HepG2 (cell line): ENCODE data around the gene PTPN22. TPM values are rescaled to one million over a fixed set of nuclear protein-coding genes. Genes with fewer than 3 reads are reported as not detected.

ENCODE experiments used
- ATAC-seq: fragments of 200-7000 bp; cut with Tn5 transposase; 3 replicates; pipeline ENCODE4 v1.9.1; 2020; ENCODE audit warnings: mild to moderate bottlenecking, moderate library complexity
- BruUV-seq: library from RNA; stranded (reverse); fragments of 400-500 nt; replicated peaks from 2 replicates; lab custom pipeline; 2021; lab: Mats Ljungman, UMichigan
- CTCF ChIA-PET: fragments of 300-600 bp; formaldehyde crosslinking; extraction: SDS; loops from one replicate; lab custom pipeline; 2021; ENCODE audit warnings: low total read pairs, inconsistent platforms, low intra/inter-chr PET ratio; lab: Yijun Ruan, JAX
- POLR2A ChIA-PET: fragments of 350-600 bp; sonication (Branson Sonifier 250); formaldehyde crosslinking; loops from one replicate; lab custom pipeline; 2020; ENCODE audit warnings: antibody characterized with exemption, inconsistent platforms; lab: Yijun Ruan, JAX
- DNase-seq: peaks from one replicate; pipeline ENCODE4 v3.0.0-alpha.2; 2015; ENCODE audit warnings: low spot score
- FAIRE-seq: peaks from 3 replicates; lab custom pipeline; 2011; peaks lifted over from hg19 to GRCh38; lab: Jason Lieb, UNC
- H2AFZ ChIP-seq: one replicate; pipeline ENCODE4 v1.6.1; 2011; ENCODE audit warnings: low read length, inconsistent platforms
- H3K27ac ChIP-seq: fragments of 300-600 bp; 3 replicates; pipeline ENCODE4 v1.8.0; 2011; ENCODE audit warnings: mixed run types, mild to moderate bottlenecking, mixed read lengths, low read length, inconsistent platforms; ENCODE audit not compliant: insufficient read depth; ENCODE audit errors: extremely low read length
- H3K27me3 ChIP-seq, 2 experiments: fragments of 200-600 bp in 1 of 2; 2 replicates in 1 of 2; 3 replicates in 1 of 2; pipeline versions ENCODE4 v1.6.0 to v1.8.0; 2011; ENCODE audit warnings: low read length in 2 of 2, mild to moderate bottlenecking in 2 of 2, moderate library complexity in 2 of 2, inconsistent platforms in 1 of 2; ENCODE audit not compliant: insufficient read depth in 2 of 2, control insufficient read depth in 1 of 2
- H3K36me3 ChIP-seq, 2 experiments: fragments of 200-600 bp in 1 of 2; replicated peaks in 1 of 2; 2 replicates in 1 of 2; 3 replicates in 1 of 2; pipeline versions ENCODE4 v1.5.1 to v1.8.0; 2011; ENCODE audit warnings: low read length in 2 of 2, inconsistent platforms in 1 of 2; ENCODE audit not compliant: insufficient read depth in 2 of 2, control insufficient read depth in 1 of 2
- H3K4me1 ChIP-seq: 2 replicates; pipeline ENCODE4 v1.5.1; 2012; ENCODE audit warnings: low read length, inconsistent platforms; ENCODE audit not compliant: insufficient read depth
- H3K4me2 ChIP-seq: 2 replicates; pipeline ENCODE4 v1.6.0; 2011; ENCODE audit warnings: low read depth, low read length, inconsistent platforms
- H3K4me3 ChIP-seq, 3 experiments: fragments of 200-600 bp in 1 of 3; sonication (generic), shearing (Covaris generic) in 1 of 3; replicated peaks in 1 of 3; 2 replicates each; pipeline ENCODE4 v1.5.1; 2011 to 2016; ENCODE audit warnings: low read length in 3 of 3, inconsistent platforms in 2 of 3, low read depth in 2 of 3, mild to moderate bottlenecking in 2 of 3, control low read depth in 1 of 3, mixed read lengths in 1 of 3; ENCODE audit not compliant: insufficient read depth in 1 of 3
- H3K79me2 ChIP-seq: one replicate; pipeline ENCODE4 v1.6.1; 2011; ENCODE audit warnings: low read length, inconsistent platforms; ENCODE audit not compliant: insufficient read depth
- H3K9ac ChIP-seq: 2 replicates; pipeline ENCODE4 v1.6.0; 2011; ENCODE audit warnings: mild to moderate bottlenecking, low read depth, low read length, inconsistent platforms; ENCODE audit not compliant: insufficient read depth
- H3K9me3 ChIP-seq: 2 replicates; pipeline ENCODE4 v1.5.1; 2012; ENCODE audit warnings: mild to moderate bottlenecking, low read length
- H4K20me1 ChIP-seq: 2 replicates; pipeline ENCODE4 v1.6.0; 2011; ENCODE audit warnings: inconsistent platforms, mild to moderate bottlenecking, low read length, moderate library complexity; ENCODE audit not compliant: insufficient read depth
- BHLHE40 ChIP-seq: IDR thresholded peaks from 2 replicates; pipeline ENCODE4 v1.6.1; 2011; ENCODE audit warnings: low read length, improper control_type of control experiment
- CTCF ChIP-seq: sonication (generic); formaldehyde crosslinking; IDR thresholded peaks from 2 replicates; pipeline ENCODE4 v1.5.0; 2020; ENCODE audit warnings: mild to moderate bottlenecking, missing genetic modification reagents, moderate library complexity
- E2F5 ChIP-seq: sonication (generic); formaldehyde crosslinking; conservative IDR thresholded peaks from 2 replicates; pipeline ENCODE4 v1.4.0; 2020; ENCODE audit warnings: missing genetic modification reagents
- FLYWCH1 ChIP-seq: sonication (generic); formaldehyde crosslinking; IDR thresholded peaks from 2 replicates; pipeline ENCODE4 v1.8.1; 2023; ENCODE audit warnings: mild to moderate bottlenecking, missing genetic modification reagents
- GFI1 ChIP-seq: sonication (generic); formaldehyde crosslinking; IDR thresholded peaks from 2 replicates; pipeline ENCODE4 v1.5.0; 2020; ENCODE audit warnings: missing genetic modification reagents, mild to moderate bottlenecking, borderline replicate concordance
- KDM4B ChIP-seq: sonication (generic); formaldehyde crosslinking; IDR thresholded peaks from 2 replicates; pipeline ENCODE4 v1.4.0; 2020; ENCODE audit warnings: missing genetic modification reagents
- STAG1 ChIP-seq: sonication (generic); formaldehyde crosslinking; IDR thresholded peaks from 2 replicates; pipeline ENCODE4 v1.4.0; 2020; ENCODE audit warnings: missing genetic modification reagents
- ZNF362 ChIP-seq: sonication (generic); formaldehyde crosslinking; IDR thresholded peaks from 2 replicates; pipeline ENCODE4 v1.4.0; 2020; ENCODE audit warnings: missing genetic modification reagents, mild to moderate bottlenecking, borderline replicate concordance
- ZNF501 ChIP-seq: sonication (generic); formaldehyde crosslinking; IDR thresholded peaks from 2 replicates; pipeline ENCODE4 v1.5.1; 2020; ENCODE audit warnings: mild to moderate bottlenecking, moderate library complexity, missing genetic modification reagents
- ZNF7 ChIP-seq: IDR thresholded peaks from 2 replicates; pipeline ENCODE4 v1.6.1; 2016; ENCODE audit warnings: missing biosample characterization, missing genetic modification reagents
- ZNF839 ChIP-seq: sonication (generic); formaldehyde crosslinking; IDR thresholded peaks from 2 replicates; pipeline ENCODE4 v1.4.0; 2020; ENCODE audit warnings: missing genetic modification reagents, mild to moderate bottlenecking, borderline replicate concordance
- WGBS: methylation state at CpG from one replicate; pipeline ENCODE4 v1.1.6; 2017; ENCODE audit warnings: low lambda C conversion rate; 5-methylcytosine and 5-hydroxymethylcytosine counted together
- in situ Hi-C: cut with HindIII; loops from 2 replicates; pipeline ENCODE4 v1.10.0; 2017; ENCODE audit warnings: low pct_unique_long_range_greater_than_20kb; ENCODE audit not compliant: extremely low pct_ligation_motif_present
- intact Hi-C: fragments of 100-400 bp; cut with micrococcal nuclease; formaldehyde crosslinking; loops from one replicate; pipeline ENCODE4 v1.10.0; 2022; ENCODE audit not compliant: unreplicated experiment
- polyA plus RNA-seq, 8 experiments: library from polyadenylated mRNA; depleted of rRNA in 3 of 8; stranded (reverse) in 7 of 8; unstranded in 1 of 8; fragments of >200 nt; fragmentation: Illumina TruSeq in 4 of 8; extraction: Trizol in 4 of 8; gene quantifications; 2 replicates each; pipeline versions ENCODE4 v1.2.1 to v1.2.3, GENCODE V29; 2011 to 2016; ENCODE audit warnings: low read depth in 4 of 8, missing spikeins in 1 of 8, mixed read lengths in 1 of 8; ENCODE audit not compliant: insufficient read depth in 1 of 8
- total RNA-seq, 5 experiments: library from RNA; depleted of rRNA; stranded (reverse); fragments of >200 nt; fragmentation: Illumina TruSeq; extraction: Trizol; gene quantifications; 2 replicates each; pipeline ENCODE4 v1.2.3, GENCODE V29; 2016; ENCODE audit warnings: low read depth in 1 of 5

The PTPN22 gene
- total and polyA plus RNA-seq, 2 of the 13 experiments (the other 11 are each of a cell fraction or from before 2014, with no cell fraction given) = not detected

GRCh38 chr1:113835686-113836290 is 35.7 kb downstream of the PTPN22 start (continued):
- peak; percentile 39 for TF ChIP-seq CTCF
- no peak for TF ChIP-seq BHLHE40
- TF ChIP-seq STAG1 (CRISPR knock-in tag) = peak; percentile 63
- TF ChIP-seq ZNF362 (CRISPR knock-in tag) = no peak; the same call in 1 of the 2 replicates

GRCh38 chr1:113834716-113835115 is 36.8 kb downstream of the PTPN22 start:
- CTCF ChIA-PET = no interaction called here
- no peak for ATAC-seq
- BruUV-seq = no TSS peak
- H2AFZ ChIP-seq = no peak overlapping the region
- TF ChIP-seq E2F5 (CRISPR knock-in tag) (no peak), ZNF839 (CRISPR knock-in tag) (no peak), GFI1 (CRISPR knock-in tag) (no peak), ZNF501 (CRISPR knock-in tag) (no peak), ZNF7 (CRISPR knock-in tag) (no peak), FLYWCH1 (no peak), KDM4B (CRISPR knock-in tag) (no peak)
- TF ChIP-seq, all 625 proteins: peak for 0
- Histone ChIP-seq H3K79me2 (no peaks in the 10 kb centered on the region), H3K27me3 (0 out of 5 replicates have a peak, but pooled peaks cover 0 to 3% of the 10 kb centered on the region in 2 experiments), H3K9ac (no peak overlapping the region), H3K36me3 (no peaks in the 10 kb centered on the region), H3K9me3 (no peaks in the 10 kb centered on the region), H3K27ac (no peak overlapping the region), H3K4me2 (no peak overlapping the region), H3K4me3 (no peak overlapping the region), H3K4me1 (no peaks in the 10 kb centered on the region), H4K20me1 (no peaks in the 10 kb centered on the region)
- FAIRE-seq = no peak
- POLR2A ChIA-PET = no interaction called here
- DNase-seq = no peak
- in situ Hi-C loops = loop anchor here (25.0 kb wide), 1 partner anchor 453 kb away; no protein-coding TSS in a partner anchor
- intact Hi-C loops = loop anchor here (2.0 to 10.0 kb wide), 4 partner anchors 38 to 450 kb away; partner anchors contain the start of genes HIPK1 and PTPN22
- 43% methylated on average over 2 of the region's 2 CpGs for WGBS
